H9 (cell line): ENCODE measurements around the gene GNB3. TPM values are rescaled to one million over a fixed set of nuclear protein-coding genes. Genes with fewer than 3 reads are reported as not detected.

Experiments
- DNase-seq: peaks from one replicate; pipeline ENCODE4 v3.0.0-alpha.2; 2017
- H2AFZ ChIP-seq: one replicate; pipeline ENCODE4 v1.6.1; 2013; ENCODE audit warnings: mild to moderate bottlenecking, low read length, control low read depth, moderate library complexity
- H2AK5ac ChIP-seq: 2 replicates; pipeline ENCODE4 v1.6.1; 2013; ENCODE audit warnings: low read length, control low read depth, mixed read lengths; ENCODE audit not compliant: insufficient read length
- H2BK120ac ChIP-seq: one replicate; pipeline ENCODE4 v1.6.1; 2013; ENCODE audit warnings: low read depth, mild to moderate bottlenecking, low read length, control low read depth, inconsistent platforms; ENCODE audit not compliant: poor library complexity, severe bottlenecking
- H2BK12ac ChIP-seq: 2 replicates; pipeline ENCODE4 v1.6.1; 2013; ENCODE audit warnings: low read length, control low read depth, mixed read lengths, low read depth; ENCODE audit not compliant: insufficient read length
- H2BK15ac ChIP-seq: 2 replicates; pipeline ENCODE4 v1.6.1; 2013; ENCODE audit warnings: low read depth, low read length, control low read depth
- H2BK20ac ChIP-seq: one replicate; pipeline ENCODE4 v1.6.1; 2013; ENCODE audit warnings: low read depth, mild to moderate bottlenecking, low read length, control low read depth, inconsistent platforms; ENCODE audit not compliant: poor library complexity, severe bottlenecking
- H2BK5ac ChIP-seq: 2 replicates; pipeline ENCODE4 v1.6.1; 2013; ENCODE audit warnings: low read length, control low read depth, mixed read lengths; ENCODE audit not compliant: insufficient read length
- H3K14ac ChIP-seq: 2 replicates; pipeline ENCODE4 v1.6.1; 2013; ENCODE audit warnings: low read length, control low read depth; ENCODE audit not compliant: insufficient read depth
- H3K18ac ChIP-seq: 2 replicates; pipeline ENCODE4 v1.6.1; 2013; ENCODE audit warnings: low read depth, mild to moderate bottlenecking, mixed read lengths, low read length, control low read depth; ENCODE audit not compliant: insufficient read length
- H3K23ac ChIP-seq: 2 replicates; pipeline ENCODE4 v1.6.1; 2013; ENCODE audit warnings: low read length, control low read depth, mixed read lengths, low read depth; ENCODE audit not compliant: insufficient read length
- H3K23me2 ChIP-seq: 2 replicates; pipeline ENCODE4 v1.6.1; 2013; ENCODE audit warnings: low read depth, mild to moderate bottlenecking, mixed read lengths, low read length, control low read depth; ENCODE audit not compliant: insufficient read length, poor library complexity, severe bottlenecking
- H3K27ac ChIP-seq: 2 replicates; pipeline ENCODE4 v1.5.1; 2013; ENCODE audit warnings: low read length, control low read depth, mixed read lengths, low read depth; ENCODE audit not compliant: insufficient read length
- H3K27me3 ChIP-seq: 2 replicates; pipeline ENCODE4 v1.6.1; 2013; ENCODE audit warnings: low read length, control low read depth, inconsistent platforms; ENCODE audit not compliant: insufficient read depth
- H3K4ac ChIP-seq: 2 replicates; pipeline ENCODE4 v1.6.1; 2013; ENCODE audit warnings: low read depth, mild to moderate bottlenecking, control low read depth, inconsistent platforms, low read length, moderate library complexity
- H3K4me1 ChIP-seq: 2 replicates; pipeline ENCODE4 v1.6.1; 2013; ENCODE audit warnings: low read length, control low read depth, inconsistent platforms; ENCODE audit not compliant: insufficient read depth
- H3K4me2 ChIP-seq: 2 replicates; pipeline ENCODE4 v1.6.1; 2013; ENCODE audit warnings: low read length, control low read depth, mixed read lengths; ENCODE audit not compliant: insufficient read length, insufficient read depth
- H3K56ac ChIP-seq: 2 replicates; pipeline ENCODE4 v1.6.1; 2013; ENCODE audit warnings: low read depth, mild to moderate bottlenecking, mixed read lengths, low read length, control low read depth; ENCODE audit not compliant: insufficient read length
- H3K79me1 ChIP-seq: 2 replicates; pipeline ENCODE4 v1.6.1; 2013; ENCODE audit warnings: low read depth, mild to moderate bottlenecking, moderate library complexity, low read length, control low read depth, inconsistent platforms; ENCODE audit not compliant: insufficient read depth, poor library complexity, severe bottlenecking
- H3K79me2 ChIP-seq: 2 replicates; pipeline ENCODE4 v1.6.1; 2013; ENCODE audit warnings: low read length, control low read depth, inconsistent platforms; ENCODE audit not compliant: insufficient read depth
- H3K9ac ChIP-seq: 2 replicates; pipeline ENCODE4 v1.6.1; 2013; ENCODE audit warnings: low read length, control low read depth, mixed read lengths; ENCODE audit not compliant: insufficient read length; ENCODE audit errors: extremely low read depth
- H3K9me3 ChIP-seq: one replicate; pipeline ENCODE4 v1.6.1; 2013; ENCODE audit warnings: low read depth, low read length, inconsistent platforms; ENCODE audit not compliant: control insufficient read depth
- H3T11ph ChIP-seq: one replicate; pipeline ENCODE4 v1.6.1; 2013; ENCODE audit warnings: mild to moderate bottlenecking, low read length, control low read depth, inconsistent platforms
- H4K20me1 ChIP-seq: one replicate; pipeline ENCODE4 v1.6.1; 2013; ENCODE audit not compliant: control insufficient read depth, insufficient read length, insufficient read depth
- H4K5ac ChIP-seq: 2 replicates; pipeline ENCODE4 v1.6.1; 2013; ENCODE audit warnings: low read depth, mild to moderate bottlenecking, mixed read lengths, low read length, control low read depth; ENCODE audit not compliant: insufficient read length
- H4K8ac ChIP-seq: replicated peaks from 2 replicates; pipeline ENCODE4 v1.6.1; 2013; ENCODE audit warnings: low read length, control low read depth, mixed read lengths, low read depth; ENCODE audit not compliant: insufficient read length
- H4K91ac ChIP-seq: 2 replicates; pipeline ENCODE4 v1.6.1; 2013; ENCODE audit warnings: low read depth, mild to moderate bottlenecking, moderate library complexity, mixed read lengths, low read length, control low read depth; ENCODE audit not compliant: insufficient read length
- H3K27ac Mint-ChIP-seq, 3 experiments: 2 replicates in 2 of 3; 3 replicates in 1 of 3; pipeline ENCODE4 v1.8.0; 2020 to 2021; ENCODE audit warnings: mixed read lengths in 3 of 3, mild to moderate bottlenecking in 1 of 3, moderate library complexity in 1 of 3
- H3K27me3 Mint-ChIP-seq: 2 replicates; pipeline ENCODE4 v1.8.0; 2021; ENCODE audit warnings: low read depth, mild to moderate bottlenecking, moderate library complexity, mixed read lengths
- H3K36me3 Mint-ChIP-seq, 3 experiments: 2 replicates in 2 of 3; 3 replicates in 1 of 3; pipeline ENCODE4 v1.8.0; 2020 to 2021; ENCODE audit warnings: low read depth in 3 of 3, mixed read lengths in 3 of 3; ENCODE audit not compliant: insufficient read depth in 1 of 3
- H3K4me1 Mint-ChIP-seq, 2 experiments: 2 replicates each; pipeline ENCODE4 v1.8.0; 2020; ENCODE audit warnings: mixed read lengths in 2 of 2
- H3K4me3 Mint-ChIP-seq, 2 experiments: 2 replicates in 1 of 2; 3 replicates in 1 of 2; pipeline ENCODE4 v1.8.0; 2020 to 2021; ENCODE audit warnings: mild to moderate bottlenecking in 2 of 2, mixed read lengths in 2 of 2, moderate library complexity in 1 of 2
- H3K9me3 Mint-ChIP-seq, 2 experiments: 2 replicates in 1 of 2; 3 replicates in 1 of 2; pipeline ENCODE4 v1.8.0; 2020; ENCODE audit warnings: mild to moderate bottlenecking in 2 of 2, mixed read lengths in 2 of 2, moderate library complexity in 1 of 2
- WGBS: extraction: QIAGEN DNeasy Blood & Tissue Kit; methylation state at CpG from one replicate; pipeline ENCODE4 v1.1.7; 2013; ENCODE audit warnings: missing lambda C conversion rate, low lambda C conversion rate, mixed read lengths; ENCODE audit not compliant: insufficient read length; ENCODE audit errors: extremely low coverage; 5-methylcytosine and 5-hydroxymethylcytosine counted together
- total RNA-seq: library from RNA; stranded (reverse); gene quantifications from 2 replicates; pipeline ENCODE4 v1.2.1, GENCODE V29; 2021
- TF ChIP-seq, protein P1 (sequence below): fragments of 200-600 bp; sonication (generic); conservative IDR thresholded peaks from 3 replicates; pipeline ENCODE4 v1.8.0; 2021; ENCODE audit warnings: antibody characterized with exemption, mild to moderate bottlenecking

Gene GNB3
- total RNA-seq, 1 experiment from 2014 or later = 17.3 TPM

DNA sequence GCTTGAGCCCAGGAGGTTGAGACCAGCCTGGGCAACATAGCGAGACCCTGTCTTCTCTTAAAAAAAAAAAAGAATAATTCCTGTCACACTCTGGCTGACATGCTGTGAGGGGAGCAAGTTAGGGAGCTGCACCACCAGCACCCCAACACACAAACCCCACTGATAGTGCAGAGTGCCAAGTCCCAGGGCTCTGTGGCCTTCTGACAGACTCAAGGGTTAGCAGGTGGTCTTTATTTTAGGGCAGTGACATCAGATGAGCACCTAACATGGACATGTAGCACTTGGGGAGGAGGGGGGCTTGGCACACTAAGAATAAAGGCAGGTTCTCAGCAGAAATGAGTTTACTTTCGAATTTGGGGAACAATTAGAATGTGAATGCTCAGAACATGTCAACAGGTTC lies 18.1 kb downstream of the GNB3 start:
- H4K20me1 ChIP-seq = no peaks in the 10 kb centered on the region
- no peak overlapping the region for H4K91ac ChIP-seq
- no peak overlapping the region for H3K14ac ChIP-seq
- no peak overlapping the region for H3K18ac ChIP-seq
- H3K4me3 Mint-ChIP-seq = no peak overlapping the region
- H3T11ph ChIP-seq = no peak overlapping the region
- no peak overlapping the region for H4K8ac ChIP-seq
- no peak overlapping the region for H2AFZ ChIP-seq
- WGBS = no CpG with 5 or more reads among the region's 2 CpGs
- H3K27me3 Mint-ChIP-seq = no peaks in the 10 kb centered on the region
- H3K56ac ChIP-seq = no peak overlapping the region
- no peak overlapping the region for H2BK20ac ChIP-seq
- H2BK120ac ChIP-seq = no peak overlapping the region
- peaks cover 5% of the 10 kb centered on the region; the same call in 1 of the 2 replicates for H3K79me2 ChIP-seq
- H3K9me3 Mint-ChIP-seq = no peaks in the 10 kb centered on the region
- H3K36me3 Mint-ChIP-seq = peaks cover 50 to 89% (median 83%) of the 10 kb centered on the region in 3 experiments; a peak in 6 of 7 replicates
- H3K27me3 ChIP-seq = no peaks in the 10 kb centered on the region
- TF ChIP-seq, protein P1, sequence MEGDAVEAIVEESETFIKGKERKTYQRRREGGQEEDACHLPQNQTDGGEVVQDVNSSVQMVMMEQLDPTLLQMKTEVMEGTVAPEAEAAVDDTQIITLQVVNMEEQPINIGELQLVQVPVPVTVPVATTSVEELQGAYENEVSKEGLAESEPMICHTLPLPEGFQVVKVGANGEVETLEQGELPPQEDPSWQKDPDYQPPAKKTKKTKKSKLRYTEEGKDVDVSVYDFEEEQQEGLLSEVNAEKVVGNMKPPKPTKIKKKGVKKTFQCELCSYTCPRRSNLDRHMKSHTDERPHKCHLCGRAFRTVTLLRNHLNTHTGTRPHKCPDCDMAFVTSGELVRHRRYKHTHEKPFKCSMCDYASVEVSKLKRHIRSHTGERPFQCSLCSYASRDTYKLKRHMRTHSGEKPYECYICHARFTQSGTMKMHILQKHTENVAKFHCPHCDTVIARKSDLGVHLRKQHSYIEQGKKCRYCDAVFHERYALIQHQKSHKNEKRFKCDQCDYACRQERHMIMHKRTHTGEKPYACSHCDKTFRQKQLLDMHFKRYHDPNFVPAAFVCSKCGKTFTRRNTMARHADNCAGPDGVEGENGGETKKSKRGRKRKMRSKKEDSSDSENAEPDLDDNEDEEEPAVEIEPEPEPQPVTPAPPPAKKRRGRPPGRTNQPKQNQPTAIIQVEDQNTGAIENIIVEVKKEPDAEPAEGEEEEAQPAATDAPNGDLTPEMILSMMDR = no peak
- no peak overlapping the region for H4K5ac ChIP-seq
- H2AK5ac ChIP-seq = no peak overlapping the region
- no peak overlapping the region for H3K4ac ChIP-seq
- no peak overlapping the region for H3K4me2 ChIP-seq
- peaks cover 4 to 5% of the 10 kb centered on the region in 2 experiments for H3K4me1 Mint-ChIP-seq
- H3K27ac Mint-ChIP-seq = no peak overlapping the region
- H2BK12ac ChIP-seq = no peak overlapping the region
- H3K9me3 ChIP-seq = no peaks in the 10 kb centered on the region
- H3K27ac ChIP-seq = no peak overlapping the region
- no peaks in the 10 kb centered on the region for H3K4me1 ChIP-seq
- H3K79me1 ChIP-seq = no peaks in the 10 kb centered on the region
- H3K9ac ChIP-seq = no peak overlapping the region
- DNase-seq = no peak
- H3K23ac ChIP-seq = no peak overlapping the region
- no peak overlapping the region for H2BK15ac ChIP-seq
- H3K23me2 ChIP-seq = no peaks in the 10 kb centered on the region
- H2BK5ac ChIP-seq = no peak overlapping the region
